ENCODE measurements around the gene RNASE7.
A peak's percentile ranks its signal among the peaks of the same experiment; 100 is the strongest.

The RNASE7 gene

GRCh38 chr14:21081521-21082142, 39.5 kb downstream of the RNASE7 start:
- H3K4me1 Mint-ChIP-seq, result peaks cover 4% of the 10 kb centered on the region
- H3K4me3 Mint-ChIP-seq, result no peak overlapping the region
- H3K36me3 Mint-ChIP-seq, result no peaks in the 10 kb centered on the region
- H3K27me3 Mint-ChIP-seq, result no peaks in the 10 kb centered on the region
- no peaks in the 10 kb centered on the region for H3K9me3 Mint-ChIP-seq
- no peak overlapping the region for H3K27ac Mint-ChIP-seq

GRCh38 chr14:21083565-21084325, 41.6 kb downstream of the RNASE7 start:
- H3K27ac Mint-ChIP-seq, result no peak overlapping the region
- no peaks in the 10 kb centered on the region for H3K9me3 Mint-ChIP-seq
- no peaks in the 10 kb centered on the region for H3K27me3 Mint-ChIP-seq
- H3K4me3 Mint-ChIP-seq, result no peak overlapping the region
- H3K4me1 Mint-ChIP-seq, result peaks cover 19% of the 10 kb centered on the region
- H3K36me3 Mint-ChIP-seq, result no peaks in the 10 kb centered on the region

GRCh38 chr14:21084396-21084795, 42.2 kb downstream of the RNASE7 start:
- H3K27ac Mint-ChIP-seq, result no peak overlapping the region
- no peak overlapping the region for H3K4me3 Mint-ChIP-seq
- H3K36me3 Mint-ChIP-seq, result no peaks in the 10 kb centered on the region
- H3K27me3 Mint-ChIP-seq, result no peaks in the 10 kb centered on the region
- no peaks in the 10 kb centered on the region for H3K9me3 Mint-ChIP-seq
- peaks cover 22% of the 10 kb centered on the region for H3K4me1 Mint-ChIP-seq

- H3K4me1 Mint-ChIP-seq, result peaks cover 22% of the 10 kb centered on the region
- no peak overlapping the region for H3K27ac Mint-ChIP-seq
- H3K4me3 Mint-ChIP-seq, result no peak overlapping the region
- no peaks in the 10 kb centered on the region for H3K36me3 Mint-ChIP-seq
- H3K27me3 Mint-ChIP-seq, result no peaks in the 10 kb centered on the region
- H3K9me3 Mint-ChIP-seq, result no peaks in the 10 kb centered on the region
These were observed 43.1 kb downstream of the RNASE7 start for GRCh38 chr14:21084998-21085853.

- peak overlapping the region; percentile 79 for H3K27ac Mint-ChIP-seq
- H3K27me3 Mint-ChIP-seq, result no peaks in the 10 kb centered on the region
- no peaks in the 10 kb centered on the region for H3K36me3 Mint-ChIP-seq
- H3K4me3 Mint-ChIP-seq, result peak overlapping the region; percentile 13
- peaks cover 22% of the 10 kb centered on the region for H3K4me1 Mint-ChIP-seq
- H3K9me3 Mint-ChIP-seq, result no peaks in the 10 kb centered on the region
These were observed 44.7 kb downstream of the RNASE7 start for GRCh38 chr14:21086908-21087293.

GRCh38 chr14:21087294-21088091, 45.3 kb downstream of the RNASE7 start:
- H3K9me3 Mint-ChIP-seq, result no peaks in the 10 kb centered on the region
- peak overlapping the region; percentile 27 for H3K4me3 Mint-ChIP-seq
- peaks cover 24% of the 10 kb centered on the region for H3K4me1 Mint-ChIP-seq
- no peaks in the 10 kb centered on the region for H3K27me3 Mint-ChIP-seq
- peak overlapping the region; percentile 63 for H3K27ac Mint-ChIP-seq
- peaks cover 1% of the 10 kb centered on the region for H3K36me3 Mint-ChIP-seq

- H3K27ac Mint-ChIP-seq, result peak overlapping the region; percentile 52
These were observed 46.5 kb downstream of the RNASE7 start for GRCh38 chr14:21088687-21089086.

GRCh38 chr14:21089271-21089670, 47.1 kb downstream of the RNASE7 start:
- no peaks in the 10 kb centered on the region for H3K9me3 Mint-ChIP-seq
- H3K27me3 Mint-ChIP-seq, result no peaks in the 10 kb centered on the region
- peaks cover 30% of the 10 kb centered on the region for H3K4me1 Mint-ChIP-seq
- H3K36me3 Mint-ChIP-seq, result peaks cover 1% of the 10 kb centered on the region
- no peak overlapping the region for H3K4me3 Mint-ChIP-seq
- no peak overlapping the region for H3K27ac Mint-ChIP-seq

More at GRCh38 chr14:21088687-21089086, 46.5 kb downstream of the RNASE7 start:
- no peaks in the 10 kb centered on the region for H3K9me3 Mint-ChIP-seq
- H3K4me3 Mint-ChIP-seq, result no peak overlapping the region
- H3K27me3 Mint-ChIP-seq, result no peaks in the 10 kb centered on the region
- H3K36me3 Mint-ChIP-seq, result peaks cover 1% of the 10 kb centered on the region
- peaks cover 30% of the 10 kb centered on the region for H3K4me1 Mint-ChIP-seq

- H3K27ac Mint-ChIP-seq, result no peak overlapping the region
These were observed 47.7 kb downstream of the RNASE7 start for GRCh38 chr14:21089877-21090193.

GRCh38 chr14:21090194-21090939, 48.2 kb downstream of the RNASE7 start:
- Mint-ChIP-seq H3K9me3 (no peaks in the 10 kb centered on the region), H3K4me1 (peaks cover 30% of the 10 kb centered on the region), H3K27ac (no peak overlapping the region), H3K27me3 (no peaks in the 10 kb centered on the region), H3K4me3 (no peak overlapping the region), H3K36me3 (peaks cover 1% of the 10 kb centered on the region)

More at GRCh38 chr14:21089877-21090193, 47.7 kb downstream of the RNASE7 start:
- Mint-ChIP-seq H3K4me1 (peaks cover 30% of the 10 kb centered on the region), H3K36me3 (peaks cover 1% of the 10 kb centered on the region), H3K4me3 (no peak overlapping the region), H3K9me3 (no peaks in the 10 kb centered on the region), H3K27me3 (no peaks in the 10 kb centered on the region)

GRCh38 chr14:21090940-21091663, 48.9 kb downstream of the RNASE7 start:
- H3K27ac Mint-ChIP-seq, result no peak overlapping the region
- H3K27me3 Mint-ChIP-seq, result no peaks in the 10 kb centered on the region
- peaks cover 30% of the 10 kb centered on the region for H3K4me1 Mint-ChIP-seq
- peaks cover 1% of the 10 kb centered on the region for H3K36me3 Mint-ChIP-seq
- H3K4me3 Mint-ChIP-seq, result no peak overlapping the region
- no peaks in the 10 kb centered on the region for H3K9me3 Mint-ChIP-seq

GRCh38 chr14:21091821-21092272, 49.7 kb downstream of the RNASE7 start:
- H3K27ac Mint-ChIP-seq, result no peak overlapping the region
- no peak overlapping the region for H3K4me3 Mint-ChIP-seq
- peaks cover 29% of the 10 kb centered on the region for H3K4me1 Mint-ChIP-seq

GRCh38 chr14:21092273-21093011, 50.3 kb downstream of the RNASE7 start:
- Mint-ChIP-seq H3K9me3 (no peaks in the 10 kb centered on the region), H3K27me3 (no peaks in the 10 kb centered on the region), H3K27ac (peak overlapping the region; percentile 24), H3K36me3 (peaks cover 1% of the 10 kb centered on the region), H3K4me1 (peaks cover 30% of the 10 kb centered on the region), H3K4me3 (no peak overlapping the region)

More at GRCh38 chr14:21091821-21092272, 49.7 kb downstream of the RNASE7 start:
- Mint-ChIP-seq H3K9me3 (no peaks in the 10 kb centered on the region), H3K36me3 (peaks cover 1% of the 10 kb centered on the region), H3K27me3 (no peaks in the 10 kb centered on the region)
